Measurements from ENCODE around the gene CATSPERZ. TPM values are rescaled to one million over a fixed set of nuclear protein-coding genes. Genes with fewer than 3 reads are reported as not detected.

Gene CATSPERZ
- total and polyA plus RNA-seq, 2 of the 8 experiments (the other 6 are each of a cell fraction or from before 2014, with no cell fraction given) = 0.77 TPM; not detected in 1

DNA sequence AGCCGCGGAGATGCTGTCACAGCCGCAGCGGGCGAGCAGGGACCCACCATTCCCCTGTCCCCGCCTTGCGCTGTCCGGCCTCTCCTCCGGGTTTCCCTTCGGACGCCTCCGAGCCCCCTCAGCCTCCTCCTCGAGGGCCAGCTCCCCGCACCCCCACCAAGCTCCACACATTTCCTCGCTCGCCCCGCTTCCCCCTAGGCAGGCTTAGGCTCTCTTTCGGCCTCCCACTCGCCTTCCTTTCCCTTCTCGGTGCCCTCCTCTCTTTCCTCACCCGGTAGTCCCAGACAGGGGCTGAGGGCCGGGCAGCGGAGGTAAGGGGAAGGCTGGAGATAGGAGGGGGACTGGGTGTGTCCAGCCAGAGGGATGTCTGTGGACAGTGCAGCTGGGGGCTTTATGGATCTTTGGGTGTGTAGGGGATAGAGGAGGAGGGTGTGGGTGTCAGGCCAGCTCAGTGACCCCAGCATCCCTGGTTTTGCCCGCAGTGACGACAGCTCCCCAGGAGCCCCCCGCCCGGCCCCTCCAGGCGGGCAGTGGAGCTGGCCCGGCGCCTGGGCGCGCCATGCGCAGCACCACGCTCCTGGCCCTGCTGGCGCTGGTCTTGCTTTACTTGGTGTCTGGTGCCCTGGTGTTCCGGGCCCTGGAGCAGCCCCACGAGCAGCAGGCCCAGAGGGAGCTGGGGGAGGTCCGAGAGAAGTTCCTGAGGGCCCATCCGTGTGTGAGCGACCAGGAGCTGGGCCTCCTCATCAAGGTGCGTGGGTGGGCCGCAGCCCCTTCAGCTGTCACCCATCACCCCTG, 7.5 kb upstream of the CATSPERZ start:
- Histone ChIP-seq H2BK5ac (ENCODE audit: low read depth, low read length) (no peak overlapping the region), H3K23ac (ENCODE audit: insufficient read length) (no peak overlapping the region), H2BK120ac (replicated peaks; ENCODE audit: low read depth, low read length) (no peak overlapping the region), H3K4me3 (ENCODE audit: extremely low read depth in 1 of 4, insufficient read depth in 2 of 4, low read depth in 3 of 4, low read length in 4 of 4) (peak overlapping the region in 3 of 4 experiments; percentile 34 to 64 (median 34); a peak in 4 of 8 replicates), H3K9ac (replicated peaks in 1 of 4; ENCODE audit: extremely low read depth in 1 of 4, low read depth in 3 of 4, low read length in 3 of 4) (no peak overlapping the region), H3K4ac (replicated peaks; ENCODE audit: insufficient read length, low read depth, low read length) (no peak overlapping the region), H3K18ac (ENCODE audit: extremely low read depth, low read length) (no peak overlapping the region), H3K4me1 (replicated peaks in 1 of 4; ENCODE audit: control insufficient read depth in 3 of 4, insufficient read depth in 4 of 4, low read length in 3 of 4) (peaks cover 0 to 20% (median 8%) of the 10 kb centered on the region in 4 experiments; a peak in 5 of 7 replicates), H3K14ac (ENCODE audit: insufficient read length) (no peak overlapping the region), H4K8ac (ENCODE audit: extremely low read depth, insufficient read depth, low read length) (no peak overlapping the region), H4K5ac (ENCODE audit: insufficient read length, low read depth, low read length) (no peak overlapping the region), H2BK20ac (ENCODE audit: low read length) (no peak overlapping the region), H2BK12ac (ENCODE audit: low read depth, low read length) (no peak overlapping the region), H3K27ac (ENCODE audit: low read depth, low read length) (no peak overlapping the region), H4K20me1 (replicated peaks in 1 of 2; ENCODE audit: control insufficient read depth in 1 of 2, insufficient read depth in 2 of 2, low read length in 2 of 2) (peaks cover 5 to 27% of the 10 kb centered on the region in 2 experiments), H3K4me2 (ENCODE audit: insufficient read depth in 1 of 2, low read depth in 2 of 2, low read length in 2 of 2) (peak overlapping the region; percentile 20 to 88), H3K79me1 (ENCODE audit: low read depth, low read length) (no peaks in the 10 kb centered on the region), H3K27me3 (replicated peaks in 1 of 4; ENCODE audit: control insufficient read depth in 3 of 4, extremely low read depth in 1 of 4, insufficient read depth in 3 of 4, low read length in 3 of 4) (peaks cover 71 to 87% (median 81%) of the 10 kb centered on the region in 4 experiments), H2BK15ac (ENCODE audit: low read length) (no peak overlapping the region; the same call in 1 of the 2 replicates), H3K56ac (replicated peaks; ENCODE audit: insufficient read length, low read depth, low read length) (no peak overlapping the region), H2AK5ac (ENCODE audit: low read depth, low read length) (no peak overlapping the region), H3K9me3 (ENCODE audit: insufficient read depth in 2 of 2, low read depth in 1 of 2, low read length in 1 of 2) (no peaks in the 10 kb centered on the region), H3K36me3 (ENCODE audit: control insufficient read depth in 2 of 4, insufficient read depth in 4 of 4, low read length in 3 of 4) (peaks cover 0 to 9% (median 0%) of the 10 kb centered on the region in 4 experiments; a peak in 1 of 8 replicates), H3K23me2 (ENCODE audit: low read depth, low read length) (peaks cover 5% of the 10 kb centered on the region; the same call in 1 of the 2 replicates), H2AFZ (ENCODE audit: low read length) (peak overlapping the region; percentile 38; the same call in 1 of the 2 replicates), H3K79me2 (ENCODE audit: control insufficient read depth in 1 of 2, insufficient read depth in 2 of 2, low read length in 2 of 2) (no peaks in the 10 kb centered on the region), H4K91ac (replicated peaks; ENCODE audit: insufficient read length, low read length) (no peak overlapping the region)
- WGBS, 2 experiments (ENCODE audit: extremely low coverage in 1 of 2, insufficient coverage in 1 of 2, insufficient read length in 1 of 2, insufficient replicate concordance in 2 of 2, low coverage in 1 of 2, low lambda C conversion rate in 2 of 2, missing lambda C conversion rate in 1 of 2) = 26% methylated on average over 39 of the region's 42 CpGs; no CpG with 5 or more reads in 1 of the 2 experiments
- DNase-seq (ENCODE audit: low read depth in 1 of 2, low spot score in 2 of 2) (peak in 1 of 2 experiments; percentile 68), FAIRE-seq (no peak)
- POLR2A ChIA-PET (ENCODE audit: partially characterized antibody) = interaction anchor here (0.7 to 2.8 kb wide), 6 partner anchors 9 to 43 kb away, joined by 3 to 7 read pairs (median 4); partner anchors contain the start of gene BAD
- CTCF ChIA-PET (ENCODE audit: partially characterized antibody) = interaction anchor here (0.8 to 11.4 kb wide), 5 partner anchors 10 to 88 kb away, joined by 3 to 134 read pairs (median 4); partner anchors contain the start of genes CATSPERZ, ESRRA and PLCB3
- TF ChIP-seq RAD21 (IDR thresholded peaks at IDR 0.05 in 1 of 2, conservative IDR thresholded peaks at IDR 0.05 in 1 of 2; ENCODE audit: low read depth in 2 of 2, low read length in 2 of 2) (no peak), TBP (IDR thresholded peaks at IDR 0.05; ENCODE audit: low read depth, low read length) (no peak), CTBP2 (IDR thresholded peaks at IDR 0.05; ENCODE audit: borderline replicate concordance, insufficient read depth, insufficient read length, low read length) (no peak), BRCA1 (IDR thresholded peaks at IDR 0.05; ENCODE audit: low read depth, low read length) (no peak), CBX8 (IDR thresholded peaks at IDR 0.05; ENCODE audit: borderline replicate concordance, low read depth, low read length) (0 out of 2 replicates have a peak, but pooled peaks have one; percentile 27), EZH2 (IDR thresholded peaks at IDR 0.05; ENCODE audit: low read depth, low read length, severe bottlenecking) (peak; percentile 93), SIN3A (conservative IDR thresholded peaks at IDR 0.05 in 1 of 2, IDR thresholded peaks at IDR 0.05 in 1 of 2; ENCODE audit: low read depth in 1 of 2, low read length in 2 of 2) (no peak), SUZ12 (IDR thresholded peaks at IDR 0.05; ENCODE audit: low read length) (peak; percentile 88)
- TF ChIP-seq, protein P1, sequence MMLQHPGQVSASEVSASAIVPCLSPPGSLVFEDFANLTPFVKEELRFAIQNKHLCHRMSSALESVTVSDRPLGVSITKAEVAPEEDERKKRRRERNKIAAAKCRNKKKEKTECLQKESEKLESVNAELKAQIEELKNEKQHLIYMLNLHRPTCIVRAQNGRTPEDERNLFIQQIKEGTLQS (IDR thresholded peaks at IDR 0.05; ENCODE audit: insufficient read depth, low read depth, low read length) = no peak
